ENCODE measurements around the gene HERPUD1. TPM values are rescaled to one million over a fixed set of nuclear protein-coding genes. Genes with fewer than 3 reads are reported as not detected.

HERPUD1 gene
- total RNA-seq, 2 donors from 2014 or later = 162 to 186 TPM

DNA sequence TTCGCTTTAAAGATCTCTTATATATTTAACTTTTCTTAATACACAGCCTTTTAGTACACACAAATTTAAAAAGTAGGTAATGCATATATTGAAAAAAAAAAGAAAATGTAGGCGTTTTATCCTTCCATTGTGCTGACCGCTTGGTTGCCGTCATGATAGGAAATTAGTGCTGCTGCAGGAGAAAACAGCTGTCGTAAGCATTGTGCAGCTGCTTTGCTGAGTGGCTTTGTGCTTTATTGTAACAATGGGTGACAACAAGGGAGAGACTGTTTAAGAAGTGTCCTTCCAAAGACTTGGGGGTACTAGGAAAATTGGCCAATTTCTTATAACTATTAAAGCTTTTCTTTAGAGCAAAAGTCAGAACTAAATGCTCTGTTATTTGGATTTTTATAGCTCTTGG is 5.0 kb downstream of the HERPUD1 start:
- H3K4me1 Mint-ChIP-seq = peaks cover 55% of the 10 kb centered on the region
- no peak for ATAC-seq (replicated peaks)
- H3K27ac Mint-ChIP-seq = peak overlapping the region; percentile 99
- peaks cover 100% of the 10 kb centered on the region for H3K36me3 Mint-ChIP-seq (ENCODE audit: low read depth)
- peak overlapping the region; percentile 99 for H3K4me3 Mint-ChIP-seq
- H3K9me3 Mint-ChIP-seq = no peaks in the 10 kb centered on the region
- H3K27me3 Mint-ChIP-seq = no peaks in the 10 kb centered on the region

DNA sequence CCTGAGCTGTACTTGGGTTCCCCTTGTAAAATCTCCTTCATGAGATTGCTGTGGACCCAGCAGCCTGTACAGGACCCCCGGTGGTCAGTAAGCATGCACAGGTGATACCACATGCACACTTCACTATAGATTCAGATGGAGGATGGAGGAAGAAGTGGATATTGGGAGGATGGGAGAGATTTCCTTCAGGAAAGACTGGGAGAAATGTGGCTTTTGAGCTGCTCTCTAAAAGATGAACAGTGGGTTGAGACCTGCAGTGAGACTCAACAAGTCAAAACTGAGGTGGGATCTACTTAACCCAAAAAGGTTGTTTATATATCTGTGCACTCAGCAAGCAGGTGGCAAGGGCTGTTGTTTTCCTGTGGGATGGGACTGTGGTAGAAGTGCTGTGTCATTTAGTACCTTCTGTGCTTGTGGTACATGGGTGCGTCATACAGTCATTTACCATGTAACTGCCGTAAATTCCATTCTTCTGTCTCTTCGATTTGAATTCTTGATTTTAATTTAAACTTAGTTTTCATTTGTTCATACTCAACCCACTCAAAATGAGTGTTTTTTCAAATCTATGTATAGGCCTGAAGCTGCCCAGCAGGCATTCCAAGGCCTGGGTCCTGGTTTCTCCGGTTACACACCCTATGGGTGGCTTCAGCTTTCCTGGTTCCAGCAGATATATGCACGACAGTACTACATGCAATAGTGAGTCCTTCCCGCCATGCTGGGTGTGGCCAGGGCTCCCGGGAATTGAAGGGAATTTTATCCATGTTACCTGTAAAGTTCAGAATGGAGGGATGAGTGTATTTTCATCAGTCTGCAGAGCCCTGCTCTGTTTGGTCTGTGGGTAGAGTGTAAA is 6.9 kb downstream of the HERPUD1 start:
- Mint-ChIP-seq H3K9me3 (no peaks in the 10 kb centered on the region), H3K27ac (peak overlapping the region; percentile 99), H3K4me1 (peaks cover 67% of the 10 kb centered on the region), H3K4me3 (peak overlapping the region; percentile 99), H3K27me3 (no peaks in the 10 kb centered on the region), H3K36me3 (ENCODE audit: low read depth) (peaks cover 100% of the 10 kb centered on the region)
- ATAC-seq (replicated peaks) = peak; percentile 94

DNA sequence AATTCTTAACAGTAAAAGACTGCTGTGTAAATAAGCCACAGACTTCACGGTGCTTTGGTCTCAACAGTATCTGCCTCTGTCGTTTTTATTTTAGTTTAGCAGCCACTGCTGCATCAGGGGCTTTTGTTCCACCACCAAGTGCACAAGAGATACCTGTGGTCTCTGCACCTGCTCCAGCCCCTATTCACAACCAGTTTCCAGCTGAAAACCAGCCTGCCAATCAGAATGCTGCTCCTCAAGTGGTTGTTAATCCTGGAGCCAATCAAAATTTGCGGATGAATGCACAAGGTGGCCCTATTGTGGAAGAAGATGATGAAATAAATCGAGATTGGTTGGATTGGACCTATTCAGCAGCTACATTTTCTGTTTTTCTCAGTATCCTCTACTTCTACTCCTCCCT is 7.9 kb downstream of the HERPUD1 start:
- no peak for ATAC-seq (replicated peaks)
- Mint-ChIP-seq H3K36me3 (ENCODE audit: low read depth) (peaks cover 100% of the 10 kb centered on the region), H3K27ac (peak overlapping the region; percentile 99), H3K9me3 (no peaks in the 10 kb centered on the region), H3K4me3 (peak overlapping the region; percentile 99), H3K4me1 (peaks cover 66% of the 10 kb centered on the region), H3K27me3 (no peaks in the 10 kb centered on the region)

DNA sequence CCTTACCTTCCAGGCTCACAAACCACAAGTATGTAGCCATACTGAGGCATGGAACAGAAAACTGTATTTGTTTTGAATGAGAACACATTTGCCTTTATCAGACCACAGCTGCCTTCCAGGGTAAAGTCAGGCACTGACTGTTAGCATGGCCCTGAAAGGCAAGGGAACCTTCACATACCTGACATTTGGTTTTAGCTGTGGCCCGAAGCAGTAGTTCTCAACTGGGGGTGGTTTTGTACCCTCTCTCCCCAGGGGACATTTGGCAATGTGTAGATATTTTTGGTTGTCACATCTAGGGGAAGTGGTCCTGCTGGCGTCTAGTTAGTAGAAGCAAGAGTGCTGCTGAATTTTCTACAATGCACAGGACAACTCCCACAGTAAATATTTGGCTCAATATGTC is 9.2 kb downstream of the HERPUD1 start:
- Mint-ChIP-seq H3K36me3 (ENCODE audit: low read depth) (peaks cover 100% of the 10 kb centered on the region), H3K9me3 (no peaks in the 10 kb centered on the region), H3K27ac (no peak overlapping the region), H3K4me1 (peaks cover 63% of the 10 kb centered on the region), H3K27me3 (no peaks in the 10 kb centered on the region), H3K4me3 (no peak overlapping the region)
- no peak for ATAC-seq (replicated peaks)

DNA sequence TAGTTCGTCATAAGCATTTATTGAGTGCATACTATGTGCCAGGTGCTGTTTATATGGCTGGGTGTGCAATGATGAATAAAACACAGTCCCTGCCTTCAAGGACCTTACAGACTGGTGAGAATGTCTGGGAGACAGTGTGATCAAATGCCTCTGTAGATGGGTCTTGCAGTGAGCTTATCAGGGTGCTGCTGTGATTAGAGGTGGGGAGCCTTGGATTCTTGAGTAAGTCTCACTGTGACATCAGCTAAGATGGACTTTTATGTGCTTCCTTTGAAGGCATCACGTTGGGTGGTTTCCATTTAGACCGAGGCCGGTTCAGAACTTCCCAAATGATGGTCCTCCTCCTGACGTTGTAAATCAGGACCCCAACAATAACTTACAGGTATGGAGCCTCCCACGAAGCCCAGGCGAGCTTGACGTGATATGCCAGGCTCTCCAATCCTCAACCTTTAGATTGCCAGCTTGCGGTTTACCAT is 10.0 kb downstream of the HERPUD1 start:
- Mint-ChIP-seq H3K4me1 (peaks cover 59% of the 10 kb centered on the region), H3K9me3 (no peaks in the 10 kb centered on the region), H3K27me3 (no peaks in the 10 kb centered on the region), H3K4me3 (peak overlapping the region; percentile 72), H3K36me3 (ENCODE audit: low read depth) (peaks cover 99% of the 10 kb centered on the region), H3K27ac (peak overlapping the region; percentile 50)
- no peak for ATAC-seq (replicated peaks)

DNA sequence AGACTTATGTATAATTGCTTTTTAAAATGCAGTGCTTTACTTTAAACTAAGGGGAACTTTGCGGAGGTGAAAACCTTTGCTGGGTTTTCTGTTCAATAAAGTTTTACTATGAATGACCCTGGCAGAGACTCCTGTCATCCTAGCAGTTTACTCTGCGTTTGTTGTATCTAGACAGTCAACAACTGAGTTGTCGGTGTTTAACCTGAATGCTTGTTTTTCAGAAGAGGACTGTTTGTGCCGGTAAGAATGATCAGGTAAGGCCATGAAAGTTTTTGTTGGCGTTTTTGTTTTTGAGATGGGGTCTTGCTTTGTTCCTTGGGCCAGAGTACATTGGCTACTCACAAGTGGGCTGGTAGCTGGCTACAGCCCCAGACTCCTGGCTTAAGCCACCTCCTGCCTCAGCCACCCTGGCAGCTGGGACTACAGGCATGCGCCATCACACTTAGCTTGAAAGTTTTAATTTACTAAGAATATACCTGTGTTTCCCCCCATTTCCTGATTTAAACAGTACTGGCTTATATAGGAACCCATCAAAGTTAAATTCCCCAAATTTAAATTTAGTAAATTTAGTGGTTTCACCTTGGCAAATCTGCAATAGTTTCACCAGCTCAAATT is 11.9 kb downstream of the HERPUD1 start:
- H3K27me3 Mint-ChIP-seq = no peaks in the 10 kb centered on the region
- H3K4me3 Mint-ChIP-seq = peak overlapping the region; percentile 72
- peaks cover 42% of the 10 kb centered on the region for H3K4me1 Mint-ChIP-seq
- H3K27ac Mint-ChIP-seq = peak overlapping the region; percentile 97
- peak; percentile 12 for ATAC-seq (replicated peaks)
- no peaks in the 10 kb centered on the region for H3K9me3 Mint-ChIP-seq
- H3K36me3 Mint-ChIP-seq (ENCODE audit: low read depth) = peaks cover 87% of the 10 kb centered on the region

DNA sequence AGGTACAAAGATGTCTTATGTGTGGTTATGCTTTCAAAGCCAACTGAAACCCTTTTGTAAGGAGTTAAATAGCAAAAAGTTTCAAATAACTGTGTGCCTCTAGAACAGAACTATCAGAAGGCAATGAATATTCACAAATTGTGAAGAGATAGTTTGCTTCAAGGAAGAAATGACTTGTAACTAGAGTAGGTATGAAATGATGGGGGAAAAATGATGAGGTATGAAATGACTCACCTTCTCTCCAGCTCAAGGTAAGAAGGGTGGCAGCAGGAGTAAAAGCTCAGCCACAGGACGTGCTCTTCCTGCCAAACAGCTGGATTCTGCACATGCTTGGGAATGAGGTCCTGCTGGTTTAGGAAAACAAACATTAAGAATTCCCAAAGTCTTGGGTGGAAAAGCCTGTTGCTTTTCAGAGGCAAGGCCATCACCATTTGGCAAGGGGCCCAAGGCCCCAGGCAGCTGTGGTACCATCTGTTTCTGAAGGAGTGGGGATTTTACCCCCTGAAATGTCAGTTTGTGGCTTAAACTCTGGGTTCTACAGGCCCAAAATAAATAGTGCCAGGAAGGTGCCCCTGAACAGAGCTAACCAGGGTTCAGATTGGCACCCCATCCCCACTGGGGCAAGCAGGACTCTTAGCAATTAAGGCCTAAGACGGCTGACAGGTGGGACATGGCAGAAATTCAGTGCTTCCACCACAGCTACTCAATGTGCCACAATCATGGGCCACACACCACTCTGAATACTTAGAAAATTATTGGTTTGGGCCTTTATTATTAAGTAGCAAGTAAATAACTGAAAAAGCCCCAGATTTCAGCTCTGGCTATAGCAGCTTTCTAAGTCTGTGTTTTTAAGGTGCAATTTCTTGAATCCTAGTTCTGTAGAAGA is 13.3 kb downstream of the HERPUD1 start:
- Mint-ChIP-seq H3K36me3 (ENCODE audit: low read depth) (peaks cover 74% of the 10 kb centered on the region), H3K4me3 (peak overlapping the region; percentile 72), H3K9me3 (no peaks in the 10 kb centered on the region), H3K4me1 (peaks cover 32% of the 10 kb centered on the region), H3K27me3 (no peaks in the 10 kb centered on the region), H3K27ac (peak overlapping the region; percentile 97)
- ATAC-seq (replicated peaks) = peak; percentile 88

DNA sequence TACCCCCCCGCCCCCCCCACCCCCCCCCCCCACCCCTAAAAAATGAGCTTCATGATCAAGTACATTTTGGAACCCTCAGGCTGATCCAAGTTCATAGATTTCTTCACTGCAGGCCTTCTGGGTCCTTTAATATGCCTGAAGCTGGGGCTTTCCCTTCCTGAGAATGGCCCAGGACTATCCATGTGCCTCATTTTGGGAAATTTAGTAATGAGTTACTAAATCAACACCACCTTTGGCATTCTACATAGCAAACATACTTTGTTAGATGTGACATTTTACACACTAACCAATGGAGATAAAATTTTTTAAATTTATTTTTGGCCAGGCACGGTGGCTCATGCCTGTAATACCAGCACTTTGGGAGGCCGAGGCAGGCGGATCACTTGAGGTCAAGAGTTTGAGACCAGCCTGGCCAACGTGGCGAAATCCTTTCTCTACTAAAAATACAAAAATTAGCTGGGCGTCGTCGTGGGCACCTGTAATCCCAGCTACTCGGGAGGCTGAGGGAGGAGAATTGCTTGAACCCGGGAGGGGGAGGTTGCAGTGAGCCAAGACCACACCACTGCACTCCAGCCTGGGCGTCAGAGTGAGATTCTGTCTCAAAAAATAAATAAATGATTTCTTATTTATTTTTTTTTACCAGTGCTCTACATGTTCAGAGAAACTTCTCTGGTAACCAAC is 14.0 kb downstream of the HERPUD1 start:
- no peaks in the 10 kb centered on the region for H3K27me3 Mint-ChIP-seq
- H3K36me3 Mint-ChIP-seq (ENCODE audit: low read depth) = peaks cover 66% of the 10 kb centered on the region
- H3K4me1 Mint-ChIP-seq = peaks cover 36% of the 10 kb centered on the region
- no peak overlapping the region for H3K27ac Mint-ChIP-seq
- no peak for ATAC-seq (replicated peaks)
- H3K4me3 Mint-ChIP-seq = no peak overlapping the region
- H3K9me3 Mint-ChIP-seq = no peaks in the 10 kb centered on the region

DNA sequence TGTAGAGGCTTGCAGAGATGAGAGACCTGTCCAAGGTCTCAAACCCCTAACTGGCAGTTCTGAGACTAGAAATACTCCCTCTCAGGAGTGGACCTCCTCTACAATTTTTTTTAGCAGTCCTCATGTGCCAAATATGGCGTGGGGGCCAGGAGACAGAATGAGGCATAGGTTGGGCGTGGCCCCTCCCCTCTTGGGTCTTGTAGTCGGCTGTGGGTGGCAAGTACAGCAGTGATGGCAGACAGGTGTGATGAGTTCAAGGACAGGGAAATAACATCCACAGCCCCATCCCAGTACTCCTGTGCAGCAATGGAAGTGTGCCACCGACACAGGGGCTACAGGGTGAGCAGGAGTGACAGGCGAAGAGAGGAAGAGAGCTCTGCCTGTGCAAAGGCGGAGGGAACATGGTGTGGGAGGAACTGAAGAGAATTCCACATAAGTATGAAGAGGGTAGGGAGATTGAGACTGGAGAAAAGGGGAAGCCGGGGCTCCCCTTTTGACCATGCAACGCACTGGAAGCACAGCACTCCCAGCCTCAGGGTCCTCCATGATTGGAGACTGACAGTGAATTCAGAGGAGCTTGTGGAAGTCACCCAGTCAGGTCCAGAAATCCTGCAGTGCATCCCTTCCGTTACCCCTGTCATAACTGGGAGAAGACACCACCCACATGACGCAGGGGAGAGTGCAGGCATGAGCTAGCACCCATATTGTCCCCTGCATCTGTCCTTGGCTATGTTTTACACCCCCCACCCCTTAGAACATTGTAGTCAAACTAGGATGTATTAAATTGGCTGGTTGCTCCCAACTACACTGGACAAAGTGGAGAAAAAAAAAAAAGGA is 15.0 kb downstream of the HERPUD1 start:
- no peak for ATAC-seq (replicated peaks)

DNA sequence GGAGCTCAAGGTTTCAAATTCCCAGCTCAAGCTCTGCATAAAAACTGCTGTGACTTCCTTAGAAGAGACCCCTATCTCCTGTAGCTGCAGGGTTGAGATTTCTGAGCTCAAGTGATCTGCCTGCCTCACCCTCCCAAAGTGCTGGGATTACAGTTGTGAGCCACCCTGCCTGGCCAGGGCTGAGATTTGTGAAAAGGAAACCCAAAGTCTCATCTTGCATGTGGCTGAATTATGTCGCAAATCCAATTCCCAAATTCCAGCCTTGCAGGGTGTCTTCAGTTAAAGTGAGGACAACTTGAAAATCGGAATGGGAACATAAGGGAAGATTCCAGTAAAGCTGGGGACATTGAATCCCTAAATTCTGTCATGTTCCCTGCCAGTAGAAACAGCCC is 15.7 kb downstream of the HERPUD1 start:
- Mint-ChIP-seq H3K36me3 (ENCODE audit: low read depth) (peaks cover 49% of the 10 kb centered on the region), H3K27me3 (no peaks in the 10 kb centered on the region), H3K9me3 (no peaks in the 10 kb centered on the region), H3K4me1 (peaks cover 39% of the 10 kb centered on the region), H3K27ac (no peak overlapping the region), H3K4me3 (no peak overlapping the region)
- no peak for ATAC-seq (replicated peaks)

More for the DNA sequence above, 15.0 kb downstream of the HERPUD1 start:
- Mint-ChIP-seq H3K4me1 (peaks cover 39% of the 10 kb centered on the region), H3K4me3 (no peak overlapping the region), H3K9me3 (no peaks in the 10 kb centered on the region), H3K36me3 (ENCODE audit: low read depth) (peaks cover 56% of the 10 kb centered on the region), H3K27me3 (no peaks in the 10 kb centered on the region), H3K27ac (peak overlapping the region; percentile 57)

DNA sequence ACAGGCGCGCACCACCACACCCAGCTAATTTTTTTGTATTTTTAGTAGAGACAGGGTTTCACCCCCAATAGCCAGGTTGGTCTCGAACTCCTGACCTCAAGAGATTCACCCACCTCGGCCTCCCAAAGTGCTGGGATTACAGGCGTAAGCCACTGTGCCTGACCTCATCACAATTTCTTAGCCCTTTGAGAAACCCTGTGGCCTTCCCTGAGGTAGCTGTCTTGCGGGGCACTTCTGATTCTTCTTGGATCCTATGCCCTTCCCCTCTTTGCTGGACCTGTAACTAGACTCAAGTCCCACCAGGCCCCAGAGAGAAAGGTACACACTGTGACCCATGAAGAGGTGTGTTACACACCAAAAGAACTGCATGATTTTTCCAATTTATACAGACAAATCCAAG is 16.3 kb downstream of the HERPUD1 start:
- peaks cover 33% of the 10 kb centered on the region for H3K4me1 Mint-ChIP-seq
- no peak for ATAC-seq (replicated peaks)

DNA sequence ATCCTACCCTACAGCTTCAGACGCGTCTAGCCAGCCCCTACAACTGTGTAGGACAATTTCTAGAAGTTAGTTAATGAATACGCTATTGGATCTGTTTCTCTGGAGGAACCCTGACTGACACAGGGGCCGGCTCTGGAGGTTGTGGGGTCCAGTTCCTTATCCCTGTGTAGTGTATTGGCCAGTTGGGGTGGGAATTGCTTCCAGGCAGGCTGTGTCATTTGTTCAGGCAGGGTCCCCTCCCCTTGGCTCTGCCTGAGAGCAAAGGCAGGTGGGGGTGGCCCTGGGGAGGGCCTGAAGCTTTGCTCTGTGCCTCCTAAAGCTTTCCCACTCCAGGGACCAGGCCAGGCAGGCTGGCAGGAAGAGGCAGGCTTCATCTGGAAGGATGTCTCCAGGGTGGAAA is 18.1 kb downstream of the HERPUD1 start:
- ATAC-seq (replicated peaks) = no peak
- Mint-ChIP-seq H3K36me3 (ENCODE audit: low read depth) (peaks cover 25% of the 10 kb centered on the region), H3K27me3 (no peaks in the 10 kb centered on the region), H3K9me3 (no peaks in the 10 kb centered on the region), H3K4me3 (no peak overlapping the region), H3K4me1 (peaks cover 21% of the 10 kb centered on the region), H3K27ac (peak overlapping the region; percentile 23)

More for the DNA sequence above, 16.3 kb downstream of the HERPUD1 start:
- H3K27me3 Mint-ChIP-seq = no peaks in the 10 kb centered on the region
- H3K9me3 Mint-ChIP-seq = no peaks in the 10 kb centered on the region
- H3K4me3 Mint-ChIP-seq = no peak overlapping the region
- H3K27ac Mint-ChIP-seq = no peak overlapping the region
- H3K36me3 Mint-ChIP-seq (ENCODE audit: low read depth) = peaks cover 43% of the 10 kb centered on the region

DNA sequence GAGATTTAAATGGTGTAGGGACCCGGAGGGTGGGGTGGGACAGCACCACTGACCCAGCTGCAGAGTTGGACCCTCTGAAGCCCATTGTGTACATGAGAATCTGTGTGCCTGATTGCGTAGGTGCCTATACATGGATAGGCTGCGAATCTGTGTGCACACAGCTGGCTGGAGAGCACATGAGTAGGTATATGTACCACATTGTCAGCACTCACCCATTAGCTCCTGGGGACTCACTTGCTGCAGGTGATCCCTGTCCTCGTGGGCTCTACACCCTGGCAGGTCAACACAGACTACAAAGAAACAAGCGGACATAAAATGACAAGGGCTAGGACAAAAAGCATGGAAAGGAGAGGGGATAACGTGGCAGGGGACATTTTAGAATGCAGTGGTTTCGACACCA is 18.5 kb downstream of the HERPUD1 start:
- H3K27ac Mint-ChIP-seq = peak overlapping the region; percentile 23
- H3K36me3 Mint-ChIP-seq (ENCODE audit: low read depth) = peaks cover 21% of the 10 kb centered on the region
- no peak for ATAC-seq (replicated peaks)
- no peak overlapping the region for H3K4me3 Mint-ChIP-seq
- H3K27me3 Mint-ChIP-seq = no peaks in the 10 kb centered on the region
- H3K4me1 Mint-ChIP-seq = peaks cover 19% of the 10 kb centered on the region
- H3K9me3 Mint-ChIP-seq = no peaks in the 10 kb centered on the region

All from activated T-helper 17 cell treated with anti-CD3 and anti-CD28 coated beads, Interleukin-2, amount 50 U/mL, for 72 hours (primary cell).